HG03175 (cell line): ENCODE measurements around the gene GNAZ.
"Not testable (repeated sequence)": the region's sequence is repeated elsewhere in the genome, so short reads cannot be mapped to it uniquely, and the experiment has no call there.

Experiments
- ATAC-seq: cut with Tn5 transposase; IDR thresholded peaks from one replicate; pipeline ENCODE4 v1.9.1; 2021; ENCODE audit warnings: mild to moderate bottlenecking, moderate library complexity; ENCODE audit not compliant: unreplicated experiment

The GNAZ gene

DNA sequence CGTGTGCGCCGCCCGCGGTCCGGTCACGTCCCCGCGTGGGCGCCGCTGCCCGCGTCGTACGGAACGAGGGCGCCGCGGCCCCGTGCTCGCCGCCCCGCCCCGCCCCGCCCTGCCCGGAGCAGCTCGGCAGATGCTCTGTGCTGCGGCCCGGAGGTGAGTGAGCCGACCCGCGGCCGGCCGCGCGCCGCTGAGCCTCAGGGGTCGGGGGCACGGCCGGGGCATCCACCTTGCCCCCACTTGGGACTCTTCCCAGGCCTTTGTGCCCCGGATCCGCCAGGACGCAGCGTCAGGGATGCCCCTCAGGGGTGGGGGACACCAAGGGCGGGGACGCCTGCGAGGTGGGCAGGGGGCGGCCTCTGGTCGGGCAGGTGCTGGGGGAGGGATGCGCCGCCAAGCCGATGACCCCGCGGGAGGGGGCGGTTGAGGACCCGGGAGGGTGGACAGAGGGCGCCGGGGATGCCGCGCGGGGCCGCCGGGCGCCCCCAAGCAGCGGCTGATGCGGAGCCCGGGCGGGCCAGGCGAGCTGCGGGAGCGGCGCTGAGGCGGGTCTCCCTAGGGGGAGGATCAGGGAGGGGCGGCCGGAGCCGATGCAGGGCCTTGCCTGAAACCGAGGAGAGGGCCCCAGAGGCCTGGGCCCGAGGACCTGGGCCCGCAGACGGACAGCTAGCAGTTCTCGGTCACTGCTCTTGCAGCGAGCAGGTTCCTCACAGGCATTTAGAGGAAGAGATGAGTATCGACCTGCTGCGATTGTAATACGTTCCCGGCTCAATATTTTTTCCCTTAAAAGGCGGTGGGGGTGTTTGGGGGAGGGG is at the start of gene GNAZ:
GNAZ (plus strand) TSS at position 102 of the 812 bp plus-strand sequence. CDS start 25,177 bp downstream, outside the sequence.
- ATAC-seq: peak; percentile 39

DNA sequence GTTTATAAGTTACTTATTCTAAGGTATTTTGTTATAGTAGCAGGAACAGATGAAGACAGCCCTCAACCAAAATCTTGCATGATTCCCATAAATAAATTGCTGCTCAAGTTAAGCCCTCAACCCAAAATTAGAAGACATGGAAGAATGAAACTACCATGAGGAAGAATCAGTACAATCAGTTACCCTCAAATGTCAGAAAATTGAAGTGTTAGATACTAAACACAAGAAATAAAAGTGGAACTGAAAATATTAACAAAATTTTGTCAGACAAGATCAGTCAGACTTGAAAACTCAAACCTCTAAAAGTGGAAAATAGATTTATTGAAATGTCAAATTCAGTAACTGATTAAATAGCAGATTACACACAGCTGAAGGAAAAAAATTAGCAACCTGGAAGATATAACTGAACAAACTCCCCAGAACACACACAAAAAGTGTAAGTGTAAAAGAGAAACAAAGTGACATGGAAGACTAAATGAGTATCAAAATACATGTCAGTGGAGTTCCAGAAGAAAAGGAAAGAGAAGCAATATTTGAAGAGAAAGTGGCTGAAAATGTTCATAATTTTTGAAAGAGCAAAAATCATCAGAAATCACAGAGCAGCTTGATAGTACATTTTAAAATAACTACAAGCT is 49.5 kb upstream of the GNAZ start:
- ATAC-seq: no peak

DNA sequence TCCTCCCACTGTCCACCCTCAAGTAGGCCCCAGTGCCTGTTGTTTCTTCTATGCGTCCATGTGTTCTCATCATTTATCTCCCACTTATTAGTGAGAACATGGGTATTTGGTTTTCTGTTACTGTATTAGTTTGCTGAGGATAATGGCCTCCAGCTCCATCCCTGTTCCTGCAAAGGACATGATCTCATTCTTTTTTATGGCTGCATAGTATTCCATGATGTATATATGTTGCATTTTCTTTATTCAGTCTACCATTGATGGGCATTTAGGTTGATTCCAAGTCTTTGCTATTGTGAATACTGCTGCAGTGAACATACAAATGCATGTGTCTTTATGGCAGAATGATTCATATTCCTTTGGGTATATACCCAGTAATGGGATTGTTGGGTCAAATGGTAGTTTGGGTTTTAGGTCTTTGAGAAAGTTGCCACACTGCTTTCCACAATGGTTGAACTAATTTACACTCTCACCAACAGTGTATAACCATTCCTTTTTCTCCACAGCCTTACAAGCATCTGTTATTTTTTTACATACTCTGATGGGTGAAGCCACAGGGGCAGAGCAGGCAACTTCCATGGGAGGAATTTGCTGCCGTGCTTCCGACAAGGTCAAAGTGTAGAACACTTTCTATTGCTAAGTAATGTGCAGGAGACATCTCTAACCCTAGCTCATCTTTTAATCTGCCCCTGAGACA is 48.5 kb upstream of the GNAZ start:
- ATAC-seq: not testable (repeated sequence)

DNA sequence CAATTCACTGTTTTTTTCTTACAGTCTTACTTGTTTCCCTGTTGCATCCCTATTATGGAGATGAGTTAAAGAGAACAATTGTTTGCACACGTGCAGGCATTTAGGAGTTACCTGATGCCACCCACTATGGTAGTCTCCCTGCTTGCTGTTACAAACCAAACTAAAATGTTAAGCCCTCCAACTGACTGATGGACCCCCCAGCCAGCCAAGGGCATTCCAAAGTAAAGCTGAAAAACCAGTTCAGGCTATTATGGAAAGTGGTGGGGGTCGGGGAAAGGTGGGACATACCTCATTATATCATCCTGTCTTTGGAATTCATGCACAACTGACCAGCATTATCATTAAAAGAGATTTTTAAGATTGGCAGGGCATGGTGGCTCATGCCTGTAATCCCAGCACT is 47.0 kb upstream of the GNAZ start:
- ATAC-seq: no peak

DNA sequence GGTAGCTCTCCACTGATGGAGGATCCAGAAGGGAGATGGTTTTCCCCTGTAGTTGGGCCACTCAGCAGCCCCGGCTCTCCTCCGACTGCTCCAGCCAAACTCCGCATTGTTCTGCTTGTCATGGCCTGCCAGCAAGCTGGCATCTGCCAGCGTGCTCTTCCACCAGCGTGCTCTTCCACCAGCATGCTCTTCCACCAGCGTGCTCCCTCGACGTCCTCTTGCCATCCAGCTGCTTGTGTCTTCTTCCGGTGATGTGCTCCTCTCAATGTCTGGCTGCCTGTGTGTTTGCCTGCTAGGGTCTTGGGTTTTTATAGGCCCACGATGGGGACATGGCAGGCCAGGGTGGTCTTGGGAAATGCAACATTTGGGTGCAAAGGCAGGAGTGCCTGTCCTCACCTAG is 43.5 kb upstream of the GNAZ start:
- ATAC-seq: no peak

DNA sequence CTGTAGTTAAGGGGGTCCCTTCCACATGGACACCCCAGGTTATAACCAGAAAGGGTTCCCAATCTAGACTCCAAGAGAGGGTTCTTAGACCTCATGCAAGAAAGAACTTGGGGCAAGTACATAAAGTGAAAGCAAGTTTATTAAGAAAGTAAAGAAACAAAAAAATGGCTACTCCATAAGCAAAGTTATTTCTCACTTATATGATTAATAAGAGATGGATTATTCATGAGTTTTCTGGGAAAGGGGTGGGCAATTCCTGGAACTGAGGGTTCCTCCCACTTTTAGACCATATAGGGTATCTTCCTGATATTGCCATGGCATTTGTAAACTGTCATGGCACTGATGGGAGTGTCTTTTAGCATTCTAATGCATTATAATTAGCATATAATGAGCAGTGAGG is 42.5 kb upstream of the GNAZ start:
- ATAC-seq: not testable (repeated sequence)

DNA sequence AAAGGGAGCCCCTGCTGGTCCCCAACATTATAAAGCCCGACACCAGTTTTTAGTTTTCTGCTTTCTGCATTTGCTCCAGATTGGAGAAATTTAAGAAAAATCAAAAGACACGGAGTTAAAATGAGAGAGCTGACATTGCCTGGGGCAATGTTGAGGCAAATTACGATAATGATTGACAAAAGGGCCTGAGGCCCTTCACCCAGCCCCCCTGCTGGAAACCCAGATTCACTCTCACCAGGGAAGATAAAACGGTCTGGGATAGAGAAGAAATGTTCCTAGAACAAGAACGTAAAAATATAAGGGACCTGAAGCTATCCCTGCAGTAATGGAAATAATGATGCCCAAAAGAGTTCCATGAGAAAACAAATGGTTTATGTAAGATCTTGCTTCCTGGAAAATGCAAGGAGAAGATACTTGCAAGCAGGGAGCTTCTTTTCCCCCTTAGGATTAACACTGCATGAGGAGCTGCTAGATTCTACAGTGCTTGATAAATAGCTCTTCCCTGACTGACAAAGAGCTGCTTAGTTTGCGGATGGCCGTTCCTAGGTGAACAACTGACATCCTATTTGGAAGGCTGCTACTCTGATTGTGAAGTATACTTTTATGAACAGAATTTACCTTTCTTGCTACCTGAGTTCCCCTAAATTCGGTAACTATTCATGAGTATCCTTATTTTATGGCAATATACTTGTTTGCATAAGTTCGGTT is 40.6 kb upstream of the GNAZ start:
- ATAC-seq: no peak

DNA sequence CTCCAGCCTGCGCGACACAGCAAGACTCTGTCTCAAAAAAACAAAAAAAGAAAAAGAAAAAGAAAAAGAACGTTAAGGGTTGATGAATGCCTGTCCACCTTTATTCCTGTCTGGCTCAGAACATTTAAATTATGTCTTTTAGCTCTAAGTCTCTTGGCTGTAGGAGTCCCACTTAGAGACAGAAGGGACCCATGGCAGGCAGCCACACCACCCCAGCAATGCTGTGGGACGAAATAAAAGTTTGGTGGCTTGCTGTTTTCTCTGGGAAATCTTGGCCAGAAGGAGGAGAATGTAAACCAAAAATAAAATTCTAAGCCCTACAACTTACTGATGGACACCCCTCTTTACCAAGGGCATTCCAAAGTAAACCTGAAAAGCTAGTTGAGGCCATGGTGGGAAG is 38.9 kb upstream of the GNAZ start:
- ATAC-seq: no peak

DNA sequence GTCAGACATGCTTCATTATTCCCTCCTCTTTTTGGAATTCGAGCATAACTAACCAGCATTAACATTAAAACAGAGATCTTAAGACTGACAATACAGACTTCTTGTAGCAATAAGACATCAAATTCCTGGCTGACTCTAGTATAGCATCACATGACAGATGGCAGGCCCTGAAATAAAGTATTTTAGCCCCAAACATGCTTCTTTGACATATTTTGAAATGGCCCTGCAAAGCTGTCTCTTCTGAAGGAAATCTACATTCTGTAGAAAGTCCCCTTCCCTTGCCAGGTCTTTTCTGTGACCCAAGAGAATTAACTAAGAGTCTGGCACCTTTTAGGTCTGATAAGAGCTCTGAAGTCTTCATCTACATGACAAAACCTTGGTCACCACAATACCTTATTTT is 38.5 kb upstream of the GNAZ start:
- no peak for ATAC-seq

DNA sequence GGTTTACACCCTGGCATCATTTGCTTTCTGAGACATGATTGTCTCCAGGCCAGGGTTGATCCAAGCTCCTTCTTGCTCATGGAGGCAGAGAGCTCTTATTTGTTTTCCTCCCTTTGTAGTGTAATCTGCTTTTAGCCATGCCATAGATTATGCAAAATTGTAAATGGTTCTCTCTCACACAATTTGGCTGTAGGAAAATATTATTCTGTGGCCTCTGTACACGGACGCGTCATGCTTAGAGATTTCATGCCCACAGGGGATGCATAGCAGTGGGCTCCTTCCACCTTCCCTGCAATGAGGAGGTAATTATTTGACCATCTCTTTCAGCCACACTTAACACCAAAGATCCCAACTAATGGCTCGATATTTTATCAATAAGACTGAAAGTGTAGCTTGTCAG is 37.7 kb upstream of the GNAZ start:
- ATAC-seq: no peak

DNA sequence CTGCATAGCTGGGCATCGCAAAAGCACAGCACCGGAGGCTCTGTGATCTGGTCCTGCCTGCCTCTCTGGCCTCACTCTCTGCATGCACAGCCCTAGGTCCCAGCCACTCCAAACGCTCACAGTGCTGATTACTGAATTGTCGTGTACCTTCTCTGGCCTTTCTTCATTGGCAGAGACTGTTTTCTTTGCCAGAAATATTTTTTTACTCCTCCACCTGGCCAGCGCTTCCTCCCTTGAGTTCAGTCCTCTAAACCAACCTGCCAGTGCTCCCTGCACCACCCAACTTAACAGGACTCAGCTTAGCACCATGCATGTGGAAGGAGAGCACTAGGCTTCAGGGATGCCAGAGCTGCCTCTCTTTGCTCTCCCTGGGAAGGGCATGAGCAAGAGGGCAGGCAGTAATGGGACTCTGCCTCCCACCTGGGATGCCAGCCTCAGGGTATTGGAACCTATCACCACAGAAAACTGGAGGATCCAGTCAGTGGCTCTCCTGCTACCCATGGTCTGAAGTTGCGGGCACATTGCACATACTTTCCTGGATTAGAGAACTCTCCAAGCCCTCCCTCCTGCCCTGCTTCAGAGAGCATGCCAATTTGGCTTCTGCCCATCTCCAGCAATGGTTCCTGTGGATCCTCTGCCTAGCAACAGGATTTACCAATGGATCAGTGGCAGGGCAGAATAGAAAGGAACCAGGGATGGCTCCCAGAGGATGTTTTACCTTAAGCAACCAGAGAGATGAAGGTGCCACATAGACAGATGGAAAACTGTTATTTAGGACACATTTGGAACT is 37.0 kb upstream of the GNAZ start:
- ATAC-seq: no peak

DNA sequence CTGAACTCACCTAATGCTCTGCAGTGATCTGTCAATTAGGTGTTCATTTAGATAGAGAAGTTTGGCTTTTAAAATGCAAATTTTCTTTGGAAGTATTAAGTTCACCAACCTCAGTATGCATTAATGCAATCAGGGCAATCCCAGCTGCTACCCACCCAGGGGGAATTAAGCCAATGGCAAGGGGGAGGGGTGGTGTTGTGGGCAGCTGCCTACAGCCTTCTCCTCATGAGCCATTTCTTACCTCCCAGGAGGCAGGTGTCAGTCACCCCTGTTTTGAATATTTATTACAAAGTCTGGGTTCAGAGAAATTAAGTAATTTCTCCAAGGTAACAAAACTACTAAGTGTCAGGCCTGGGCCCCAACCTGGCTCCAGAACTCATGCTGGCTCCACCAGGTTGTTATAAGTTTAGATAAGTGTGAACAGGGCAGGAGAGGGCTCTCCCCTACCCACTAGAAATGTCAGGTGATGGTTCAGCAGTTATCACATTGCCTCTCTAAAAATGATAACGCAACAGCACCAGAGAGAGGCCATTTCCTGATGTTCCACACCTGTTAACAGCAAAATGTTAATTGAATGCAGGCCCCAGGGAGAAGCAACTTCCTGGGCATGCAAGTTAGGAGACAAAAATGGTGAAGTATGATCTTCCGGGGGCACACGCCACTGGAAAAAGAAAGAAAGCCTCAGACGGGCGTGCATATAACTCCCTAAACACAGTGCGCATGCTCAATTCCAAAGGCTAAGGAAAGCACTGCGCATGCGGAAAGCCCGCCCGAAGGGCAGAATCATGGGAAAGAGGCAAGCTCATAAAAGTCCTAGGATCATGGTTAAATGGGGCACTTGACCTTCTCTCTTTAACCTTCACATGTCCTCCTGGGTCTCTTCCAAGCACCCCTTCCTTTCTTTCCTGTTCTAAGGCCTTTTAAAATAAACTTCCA is 35.4 kb upstream of the GNAZ start:
- ATAC-seq: no peak

DNA sequence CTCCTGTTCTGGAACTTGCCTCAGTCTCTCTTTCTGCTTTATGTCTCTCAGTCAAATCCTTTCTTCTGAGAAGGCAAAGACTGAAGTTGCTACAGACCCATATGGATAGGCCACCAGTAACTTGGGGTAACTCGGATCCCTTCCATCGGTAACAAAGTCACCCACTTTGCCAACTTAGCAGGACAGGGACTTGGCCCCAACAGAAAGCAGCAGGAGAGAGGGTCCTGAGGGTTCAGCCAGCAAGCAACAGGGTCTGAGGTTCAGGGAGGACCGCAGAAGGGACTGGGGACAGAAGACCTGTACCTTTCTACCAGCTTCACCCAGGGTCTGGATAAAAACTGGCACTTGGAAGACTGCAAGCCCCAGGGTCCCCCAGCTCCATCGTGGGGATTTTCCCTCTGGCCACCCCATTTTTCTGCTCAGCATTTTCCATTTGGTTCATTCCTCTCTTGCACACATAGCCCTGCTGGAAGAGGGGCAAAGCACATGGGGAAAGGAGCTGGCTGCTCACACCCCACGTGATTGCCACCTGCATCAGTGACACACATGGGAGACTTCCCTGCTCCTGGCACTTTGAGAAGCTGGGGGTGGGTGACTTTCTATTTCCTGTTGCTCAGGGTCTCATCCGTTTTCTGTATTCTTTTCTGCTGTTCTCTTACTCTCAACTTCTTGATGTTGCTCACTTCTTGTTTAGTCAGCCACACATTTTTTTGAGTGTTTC is 34.6 kb upstream of the GNAZ start:
- ATAC-seq: no peak

DNA sequence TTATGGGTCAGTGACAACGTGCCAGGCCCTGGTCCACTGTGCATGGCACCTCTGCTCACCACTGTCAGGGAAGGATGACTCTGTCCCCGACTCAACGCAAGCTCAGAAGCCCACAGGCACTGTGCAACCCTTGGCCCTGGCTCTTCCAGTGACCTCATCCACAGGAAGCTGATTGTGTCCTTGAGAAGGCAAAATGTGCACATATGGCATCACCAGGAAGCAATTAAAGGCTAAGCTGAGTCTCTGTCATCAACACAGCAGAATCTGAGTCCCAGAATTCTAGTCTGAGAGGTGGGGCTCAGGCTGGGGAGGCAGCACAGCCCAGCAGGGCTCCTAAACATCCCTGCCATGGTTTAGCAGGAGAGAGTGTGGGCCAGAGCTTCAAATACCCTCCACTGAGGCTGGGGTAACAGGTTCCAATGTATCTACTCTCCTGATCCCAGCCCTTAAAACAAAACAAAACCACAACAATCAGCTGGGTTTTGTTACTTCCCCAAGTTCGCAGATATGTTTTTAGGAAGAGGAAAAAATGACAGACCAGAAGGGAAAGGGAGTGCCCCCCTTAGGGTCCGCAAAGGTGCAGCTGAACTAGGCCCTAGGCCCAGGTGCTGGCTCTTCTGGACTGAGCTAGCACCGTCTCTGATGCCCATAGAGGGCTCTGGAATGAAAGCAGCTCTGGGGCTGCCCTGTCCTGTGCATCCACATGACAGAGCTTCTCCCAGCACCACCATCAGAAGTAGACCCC is 33.5 kb upstream of the GNAZ start:
- ATAC-seq: no peak

DNA sequence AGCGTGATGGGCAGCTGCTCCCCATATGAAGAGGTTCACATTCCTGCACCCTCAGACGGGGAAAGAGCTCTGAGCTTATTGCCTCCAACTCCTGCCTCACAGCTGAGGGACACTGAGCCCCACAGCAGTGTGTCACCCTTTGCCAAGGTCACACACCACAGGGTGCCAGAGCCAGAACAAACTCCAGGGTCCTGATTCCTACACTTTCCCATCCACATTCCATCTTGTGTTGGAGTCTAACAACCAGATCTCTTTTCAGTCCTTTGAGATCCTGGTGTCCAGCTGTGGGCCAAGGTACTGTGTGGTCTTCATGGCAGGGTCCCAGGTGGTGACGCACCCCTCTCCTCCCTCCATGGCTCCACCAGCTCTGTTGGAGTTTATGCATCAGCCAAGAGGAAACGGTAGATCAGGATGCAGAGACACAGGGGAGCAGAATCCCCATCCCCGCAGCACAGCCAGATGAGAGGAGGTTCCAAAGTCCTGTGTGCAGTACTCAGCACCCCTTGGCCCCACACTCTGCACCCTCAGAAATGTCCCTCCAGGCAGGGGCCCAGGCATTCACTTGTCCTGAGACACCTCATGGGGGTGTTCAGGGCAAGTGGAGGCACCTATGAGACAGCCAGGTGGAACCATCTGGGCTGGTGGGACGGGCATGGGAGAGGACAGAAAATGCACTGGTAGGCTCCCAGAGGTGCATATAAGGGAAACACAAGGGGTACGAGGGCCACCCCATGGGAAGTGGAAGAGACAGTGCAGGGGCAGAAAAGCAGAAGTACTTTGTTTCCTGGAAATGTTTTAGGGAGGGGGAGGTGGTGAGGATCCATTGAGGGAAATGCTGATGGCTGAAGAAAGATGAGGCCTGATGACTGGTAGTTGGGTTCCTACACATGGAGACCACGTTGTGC is 32.6 kb upstream of the GNAZ start:
- ATAC-seq: no peak

DNA sequence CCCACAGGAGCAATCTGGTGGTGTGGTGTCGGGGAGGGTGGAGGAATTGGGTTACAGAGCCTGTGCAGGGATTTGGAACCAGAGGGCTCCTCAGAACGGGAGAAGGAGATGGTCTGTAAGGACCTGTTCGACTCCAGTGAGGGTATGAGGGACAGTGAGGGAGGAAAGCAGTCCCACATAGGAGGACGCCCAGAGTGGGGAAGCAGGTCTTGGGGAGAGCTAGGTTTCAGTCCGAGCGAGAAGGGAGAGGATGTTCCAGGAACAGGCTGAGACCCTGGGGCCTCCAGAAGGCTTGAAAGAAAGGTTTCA is 32.0 kb upstream of the GNAZ start:
- ATAC-seq: no peak

DNA sequence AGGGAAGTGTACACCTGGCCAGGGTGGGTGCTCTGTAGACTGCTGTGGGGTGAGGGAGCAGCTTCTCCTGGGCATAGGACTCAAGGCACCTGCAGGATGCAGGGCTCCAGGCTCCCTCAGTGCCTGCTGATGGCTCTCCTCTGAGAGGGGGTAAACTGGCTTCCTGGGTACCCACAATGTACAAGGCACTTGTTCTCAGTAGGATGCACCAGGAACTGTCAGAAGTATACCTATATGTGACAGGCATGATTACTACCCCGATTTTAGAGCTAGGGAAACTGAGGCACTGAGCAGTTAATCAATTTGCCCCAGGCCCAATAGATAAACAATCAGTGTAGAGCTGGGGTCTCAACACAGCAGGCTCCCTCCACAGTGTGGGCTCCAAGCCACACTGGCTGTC is 31.4 kb upstream of the GNAZ start:
- ATAC-seq: no peak
